Astrocyte (in vitro differentiated cells and primary cell): ENCODE results near the gene RIPOR2.

Source experiments
- EZH2 ChIP-seq: IDR thresholded peaks from 2 replicates; pipeline ENCODE4 v1.6.1; 2012; ENCODE audit warnings: mild to moderate bottlenecking, low read length, inconsistent platforms; ENCODE audit not compliant: insufficient read depth
- TF ChIP-seq, protein P1 (sequence below): IDR thresholded peaks from 2 replicates; pipeline ENCODE4 v1.5.1; 2011; ENCODE audit warnings: low read depth, mild to moderate bottlenecking, inconsistent platforms, low read length, moderate library complexity; ENCODE audit not compliant: insufficient read depth

- TF ChIP-seq, protein P1, sequence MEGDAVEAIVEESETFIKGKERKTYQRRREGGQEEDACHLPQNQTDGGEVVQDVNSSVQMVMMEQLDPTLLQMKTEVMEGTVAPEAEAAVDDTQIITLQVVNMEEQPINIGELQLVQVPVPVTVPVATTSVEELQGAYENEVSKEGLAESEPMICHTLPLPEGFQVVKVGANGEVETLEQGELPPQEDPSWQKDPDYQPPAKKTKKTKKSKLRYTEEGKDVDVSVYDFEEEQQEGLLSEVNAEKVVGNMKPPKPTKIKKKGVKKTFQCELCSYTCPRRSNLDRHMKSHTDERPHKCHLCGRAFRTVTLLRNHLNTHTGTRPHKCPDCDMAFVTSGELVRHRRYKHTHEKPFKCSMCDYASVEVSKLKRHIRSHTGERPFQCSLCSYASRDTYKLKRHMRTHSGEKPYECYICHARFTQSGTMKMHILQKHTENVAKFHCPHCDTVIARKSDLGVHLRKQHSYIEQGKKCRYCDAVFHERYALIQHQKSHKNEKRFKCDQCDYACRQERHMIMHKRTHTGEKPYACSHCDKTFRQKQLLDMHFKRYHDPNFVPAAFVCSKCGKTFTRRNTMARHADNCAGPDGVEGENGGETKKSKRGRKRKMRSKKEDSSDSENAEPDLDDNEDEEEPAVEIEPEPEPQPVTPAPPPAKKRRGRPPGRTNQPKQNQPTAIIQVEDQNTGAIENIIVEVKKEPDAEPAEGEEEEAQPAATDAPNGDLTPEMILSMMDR: no peak
- TF ChIP-seq EZH2: no peak
Observed at GRCh38 chr6:24967211-24967610, 31.5 kb upstream of the RIPOR2 start.
